ENCODE measurements around the gene ASB10.
A peak's percentile ranks its signal among the peaks of the same experiment; 100 is the strongest.

ASB10 gene

GRCh38 chr7:151209588-151209987, 22.5 kb upstream of the ASB10 start:
- Histone ChIP-seq H3K4me1 (ENCODE audit: control insufficient read depth, insufficient read depth, low read length) (no peaks in the 10 kb centered on the region), H3K36me3 (ENCODE audit: control insufficient read depth, insufficient read depth, low read length, severe bottlenecking) (peaks cover 20% of the 10 kb centered on the region), H3K27me3 (replicated peaks; ENCODE audit: control insufficient read depth, insufficient read depth, low read length) (peaks cover 32% of the 10 kb centered on the region), H3K4me3 (ENCODE audit: low read length) (no peak overlapping the region), H3K9ac (ENCODE audit: low read length) (no peak overlapping the region), H3K9me3 (ENCODE audit: control insufficient read depth, low read length) (no peaks in the 10 kb centered on the region)
- DNase-seq (ENCODE audit: low read depth), result no peak

GRCh38 chr7:151208253-151208862, 21.3 kb upstream of the ASB10 start:
- Histone ChIP-seq H3K4me3 (ENCODE audit: low read length) (no peak overlapping the region), H3K36me3 (ENCODE audit: control insufficient read depth, insufficient read depth, low read length, severe bottlenecking) (peaks cover 8% of the 10 kb centered on the region), H3K9me3 (ENCODE audit: control insufficient read depth, low read length) (no peaks in the 10 kb centered on the region), H3K9ac (ENCODE audit: low read length) (no peak overlapping the region), H3K27me3 (replicated peaks; ENCODE audit: control insufficient read depth, insufficient read depth, low read length) (peaks cover 44% of the 10 kb centered on the region), H3K4me1 (ENCODE audit: control insufficient read depth, insufficient read depth, low read length) (no peaks in the 10 kb centered on the region)
- DNase-seq (ENCODE audit: low read depth), result no peak

GRCh38 chr7:151207804-151208203, 20.8 kb upstream of the ASB10 start:
- DNase-seq (ENCODE audit: low read depth), result no peak
- Histone ChIP-seq H3K9ac (ENCODE audit: low read length) (no peak overlapping the region), H3K27me3 (replicated peaks; ENCODE audit: control insufficient read depth, insufficient read depth, low read length) (peaks cover 50% of the 10 kb centered on the region), H3K4me3 (ENCODE audit: low read length) (no peak overlapping the region), H3K9me3 (ENCODE audit: control insufficient read depth, low read length) (no peaks in the 10 kb centered on the region), H3K36me3 (ENCODE audit: control insufficient read depth, insufficient read depth, low read length, severe bottlenecking) (peaks cover 3% of the 10 kb centered on the region), H3K4me1 (ENCODE audit: control insufficient read depth, insufficient read depth, low read length) (no peaks in the 10 kb centered on the region)

GRCh38 chr7:151207315-151207714, 20.3 kb upstream of the ASB10 start:
- no peaks in the 10 kb centered on the region for H3K9me3 ChIP-seq (ENCODE audit: control insufficient read depth, low read length)
- no peaks in the 10 kb centered on the region for H3K4me1 ChIP-seq (ENCODE audit: control insufficient read depth, insufficient read depth, low read length)
- no peak for DNase-seq (ENCODE audit: low read depth)

GRCh38 chr7:151206914-151207313, 19.9 kb upstream of the ASB10 start:
- Histone ChIP-seq H3K9me3 (ENCODE audit: control insufficient read depth, low read length) (no peaks in the 10 kb centered on the region), H3K4me1 (ENCODE audit: control insufficient read depth, insufficient read depth, low read length) (no peaks in the 10 kb centered on the region), H3K9ac (ENCODE audit: low read length) (no peak overlapping the region), H3K36me3 (ENCODE audit: control insufficient read depth, insufficient read depth, low read length, severe bottlenecking) (peaks cover under 1% of the 10 kb centered on the region), H3K4me3 (ENCODE audit: low read length) (no peak overlapping the region), H3K27me3 (replicated peaks; ENCODE audit: control insufficient read depth, insufficient read depth, low read length) (peaks cover 59% of the 10 kb centered on the region)
- no peak for DNase-seq (ENCODE audit: low read depth)

More at GRCh38 chr7:151207315-151207714, 20.3 kb upstream of the ASB10 start:
- peaks cover 55% of the 10 kb centered on the region for H3K27me3 ChIP-seq (replicated peaks; ENCODE audit: control insufficient read depth, insufficient read depth, low read length)
- H3K36me3 ChIP-seq (ENCODE audit: control insufficient read depth, insufficient read depth, low read length, severe bottlenecking), result peaks cover 3% of the 10 kb centered on the region
- no peak overlapping the region for H3K4me3 ChIP-seq (ENCODE audit: low read length)
- no peak overlapping the region for H3K9ac ChIP-seq (ENCODE audit: low read length)

- Histone ChIP-seq H3K36me3 (ENCODE audit: control insufficient read depth, insufficient read depth, low read length, severe bottlenecking) (no peaks in the 10 kb centered on the region), H3K27me3 (replicated peaks; ENCODE audit: control insufficient read depth, insufficient read depth, low read length) (peaks cover 69% of the 10 kb centered on the region), H3K9me3 (ENCODE audit: control insufficient read depth, low read length) (no peaks in the 10 kb centered on the region), H3K9ac (ENCODE audit: low read length) (no peak overlapping the region), H3K4me1 (ENCODE audit: control insufficient read depth, insufficient read depth, low read length) (no peaks in the 10 kb centered on the region), H3K4me3 (ENCODE audit: low read length) (no peak overlapping the region)
- DNase-seq (ENCODE audit: low read depth), result no peak
Measured at GRCh38 chr7:151205730-151206129, 18.7 kb upstream of the ASB10 start.

- Histone ChIP-seq H3K4me1 (ENCODE audit: control insufficient read depth, insufficient read depth, low read length) (peaks cover 6% of the 10 kb centered on the region), H3K27me3 (replicated peaks; ENCODE audit: control insufficient read depth, insufficient read depth, low read length) (peaks cover 71% of the 10 kb centered on the region)
- DNase-seq (ENCODE audit: low read depth), result no peak
Measured at GRCh38 chr7:151204383-151205032, 17.5 kb upstream of the ASB10 start.

GRCh38 chr7:151202836-151203235, 15.8 kb upstream of the ASB10 start:
- Histone ChIP-seq H3K4me3 (ENCODE audit: low read length) (no peak overlapping the region), H3K36me3 (ENCODE audit: control insufficient read depth, insufficient read depth, low read length, severe bottlenecking) (no peaks in the 10 kb centered on the region), H3K27me3 (replicated peaks; ENCODE audit: control insufficient read depth, insufficient read depth, low read length) (peaks cover 77% of the 10 kb centered on the region), H3K9me3 (ENCODE audit: control insufficient read depth, low read length) (no peaks in the 10 kb centered on the region), H3K4me1 (ENCODE audit: control insufficient read depth, insufficient read depth, low read length) (peaks cover 8% of the 10 kb centered on the region), H3K9ac (ENCODE audit: low read length) (no peak overlapping the region)
- DNase-seq (ENCODE audit: low read depth), result no peak

More at GRCh38 chr7:151204383-151205032, 17.5 kb upstream of the ASB10 start:
- no peak overlapping the region for H3K4me3 ChIP-seq (ENCODE audit: low read length)
- no peak overlapping the region for H3K9ac ChIP-seq (ENCODE audit: low read length)
- no peaks in the 10 kb centered on the region for H3K9me3 ChIP-seq (ENCODE audit: control insufficient read depth, low read length)
- no peaks in the 10 kb centered on the region for H3K36me3 ChIP-seq (ENCODE audit: control insufficient read depth, insufficient read depth, low read length, severe bottlenecking)

GRCh38 chr7:151201751-151202150, 14.7 kb upstream of the ASB10 start:
- no peaks in the 10 kb centered on the region for H3K9me3 ChIP-seq (ENCODE audit: control insufficient read depth, low read length)
- H3K4me1 ChIP-seq (ENCODE audit: control insufficient read depth, insufficient read depth, low read length), result peaks cover 8% of the 10 kb centered on the region
- H3K9ac ChIP-seq (ENCODE audit: low read length), result no peak overlapping the region
- no peak overlapping the region for H3K4me3 ChIP-seq (ENCODE audit: low read length)
- no peak for DNase-seq (ENCODE audit: low read depth)
- no peaks in the 10 kb centered on the region for H3K36me3 ChIP-seq (ENCODE audit: control insufficient read depth, insufficient read depth, low read length, severe bottlenecking)
- peaks cover 76% of the 10 kb centered on the region for H3K27me3 ChIP-seq (replicated peaks; ENCODE audit: control insufficient read depth, insufficient read depth, low read length)

- no peaks in the 10 kb centered on the region for H3K36me3 ChIP-seq (ENCODE audit: control insufficient read depth, insufficient read depth, low read length, severe bottlenecking)
- no peak for DNase-seq (ENCODE audit: low read depth)
- H3K9me3 ChIP-seq (ENCODE audit: control insufficient read depth, low read length), result no peaks in the 10 kb centered on the region
- H3K27me3 ChIP-seq (replicated peaks; ENCODE audit: control insufficient read depth, insufficient read depth, low read length), result peaks cover 78% of the 10 kb centered on the region
- no peak overlapping the region for H3K4me3 ChIP-seq (ENCODE audit: low read length)
- no peak overlapping the region for H3K9ac ChIP-seq (ENCODE audit: low read length)
- H3K4me1 ChIP-seq (ENCODE audit: control insufficient read depth, insufficient read depth, low read length), result peaks cover 8% of the 10 kb centered on the region
Measured at GRCh38 chr7:151201344-151201743, 14.3 kb upstream of the ASB10 start.

GRCh38 chr7:151198945-151199848, 12.1 kb upstream of the ASB10 start:
- Histone ChIP-seq H3K36me3 (ENCODE audit: control insufficient read depth, insufficient read depth, low read length, severe bottlenecking) (no peaks in the 10 kb centered on the region), H3K9me3 (ENCODE audit: control insufficient read depth, low read length) (no peaks in the 10 kb centered on the region), H3K4me3 (ENCODE audit: low read length) (no peak overlapping the region), H3K27me3 (replicated peaks; ENCODE audit: control insufficient read depth, insufficient read depth, low read length) (peaks cover 74% of the 10 kb centered on the region), H3K4me1 (ENCODE audit: control insufficient read depth, insufficient read depth, low read length) (peaks cover 8% of the 10 kb centered on the region), H3K9ac (ENCODE audit: low read length) (peak overlapping the region; percentile 34)
- DNase-seq (ENCODE audit: low read depth), result no peak

Measured in adipocyte (in vitro differentiated cells).